GM21367 (cell line): ENCODE measurements around the gene SOX5.

ENCODE experiments used
- ATAC-seq: cut with Tn5 transposase; IDR thresholded peaks from one replicate; pipeline ENCODE4 v1.9.1; 2021; ENCODE audit not compliant: unreplicated experiment

SOX5 gene

DNA sequence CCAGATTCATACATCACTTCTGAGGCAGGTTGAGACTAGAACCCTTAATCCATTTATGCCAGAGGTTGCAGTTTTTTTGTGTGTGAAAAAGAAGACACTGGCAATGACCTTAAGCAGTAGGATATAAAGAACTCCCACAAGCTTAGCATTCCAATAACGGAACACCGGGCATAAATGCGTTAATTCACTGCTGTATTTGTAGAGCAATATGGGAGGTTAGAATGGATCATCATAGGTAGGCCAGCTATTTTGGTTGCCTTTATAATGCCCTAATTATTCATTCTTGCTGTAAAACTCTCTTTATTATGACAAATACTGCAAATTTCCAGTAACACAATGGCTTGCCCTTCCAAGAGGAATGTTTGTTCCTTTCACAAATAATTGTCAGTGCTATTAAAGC is 322.7 kb downstream of the SOX5 start:
- ATAC-seq = no peak

DNA sequence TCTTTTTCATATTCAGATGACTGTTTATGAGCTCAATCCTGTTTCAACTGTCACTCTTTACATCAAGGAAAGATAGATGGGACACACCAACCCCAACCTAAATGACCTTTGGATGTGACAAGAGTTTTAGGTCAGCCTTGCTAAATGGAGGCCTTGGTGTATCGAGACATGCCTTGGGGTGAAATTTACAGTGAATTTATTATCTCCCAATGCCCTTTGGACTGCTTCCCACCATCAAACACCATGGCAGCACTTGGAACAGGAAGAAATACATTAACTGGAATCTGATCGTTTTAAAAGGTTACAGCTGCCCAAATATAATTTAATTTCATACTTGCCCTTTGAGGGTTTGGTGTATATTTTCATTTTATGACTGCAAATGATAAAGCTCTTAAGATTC is 327.6 kb downstream of the SOX5 start:
- ATAC-seq = no peak

DNA sequence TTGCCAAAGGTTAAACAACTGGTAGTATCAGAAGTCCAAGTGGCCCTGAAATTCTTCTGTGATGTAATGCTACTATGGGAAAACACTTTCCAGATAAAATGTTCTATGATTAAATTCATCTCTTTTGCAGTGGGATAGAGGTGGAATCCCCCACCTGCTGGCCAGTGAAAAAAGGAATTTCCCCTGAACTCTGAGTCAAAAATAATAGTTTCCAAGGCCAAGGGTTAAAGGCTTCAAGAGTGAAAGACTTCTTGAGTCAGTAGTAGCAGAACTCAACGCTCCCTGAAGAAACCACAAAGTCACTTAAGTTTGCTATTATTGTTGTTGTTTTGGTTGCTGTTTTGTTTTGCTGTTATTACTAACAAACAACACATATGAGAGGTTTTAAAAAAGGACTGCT is 330.8 kb downstream of the SOX5 start:
- ATAC-seq = no peak

DNA sequence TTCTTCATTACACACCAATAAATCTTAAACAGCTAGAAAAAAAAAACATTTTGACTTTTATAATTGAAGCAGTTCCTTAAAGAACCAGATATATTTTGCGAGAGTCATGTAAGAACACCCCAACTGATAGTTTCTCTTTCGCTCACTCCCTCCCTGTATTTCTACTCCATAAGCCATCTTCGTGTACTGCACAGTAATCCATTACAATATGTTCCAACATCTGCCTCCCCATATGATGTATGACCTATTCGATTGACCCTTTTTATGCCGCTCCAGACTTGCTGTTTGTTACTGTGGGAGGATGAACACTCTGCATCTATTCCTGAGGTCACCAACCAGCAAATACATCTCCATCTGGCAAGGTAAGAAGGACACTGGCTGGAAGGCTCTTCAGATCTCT is 331.7 kb downstream of the SOX5 start:
- no peak for ATAC-seq

DNA sequence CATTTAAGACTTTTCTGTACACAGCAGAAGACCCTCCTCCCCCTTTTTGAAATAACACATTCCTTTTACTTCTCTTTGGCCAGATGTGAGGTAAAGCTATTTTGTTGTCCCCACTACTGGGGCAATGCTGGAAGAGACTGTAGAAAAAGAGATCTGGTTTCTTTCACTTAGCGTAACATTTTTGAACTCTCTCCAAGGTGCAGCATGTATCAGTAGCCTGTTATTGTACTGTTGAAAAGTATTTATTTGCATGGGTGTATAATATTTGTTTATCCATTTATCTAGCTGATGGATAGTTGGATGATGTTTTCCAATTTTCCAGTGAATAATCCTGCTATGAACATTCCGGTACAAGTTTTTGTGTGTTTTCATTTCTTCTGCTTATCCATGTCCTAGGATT is 335.2 kb downstream of the SOX5 start:
- no peak for ATAC-seq

DNA sequence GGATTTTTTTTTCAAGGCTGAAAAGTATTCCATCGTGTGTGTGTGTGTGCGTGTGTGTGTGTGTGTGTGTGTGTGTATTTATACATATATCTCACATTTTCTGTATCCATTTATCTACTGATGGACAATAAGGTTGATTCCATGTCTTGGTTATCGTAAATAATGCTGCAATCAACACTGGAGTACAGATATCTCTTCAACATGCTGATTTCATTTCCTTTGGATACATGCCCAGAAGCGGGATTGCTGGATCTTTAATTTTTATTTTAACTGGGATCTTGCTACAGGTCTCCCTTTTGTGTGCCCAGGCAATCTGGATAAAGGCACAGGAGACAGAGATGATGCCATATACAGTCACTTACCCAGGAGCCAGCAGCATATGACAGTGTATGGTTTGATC is 338.1 kb downstream of the SOX5 start:
- ATAC-seq = no peak

DNA sequence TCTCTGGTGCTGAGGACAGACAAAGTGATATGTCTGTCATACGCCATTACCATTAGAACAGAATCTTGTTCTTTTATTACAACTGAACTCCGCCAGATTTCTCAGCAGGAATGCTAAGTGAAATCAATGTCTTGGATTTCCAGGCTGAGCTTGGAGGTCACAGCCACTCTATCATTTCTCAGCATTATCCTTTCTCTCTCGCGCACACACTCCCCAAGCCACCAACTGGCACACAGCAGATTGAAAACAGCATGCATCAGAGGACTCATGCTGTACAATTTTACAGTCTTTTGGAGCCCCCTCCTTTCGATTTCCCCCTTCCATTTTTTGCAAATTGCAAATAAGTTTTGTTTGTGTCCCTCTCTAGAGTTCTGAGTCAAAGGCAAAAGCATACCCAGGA is 348.6 kb downstream of the SOX5 start:
- no peak for ATAC-seq

DNA sequence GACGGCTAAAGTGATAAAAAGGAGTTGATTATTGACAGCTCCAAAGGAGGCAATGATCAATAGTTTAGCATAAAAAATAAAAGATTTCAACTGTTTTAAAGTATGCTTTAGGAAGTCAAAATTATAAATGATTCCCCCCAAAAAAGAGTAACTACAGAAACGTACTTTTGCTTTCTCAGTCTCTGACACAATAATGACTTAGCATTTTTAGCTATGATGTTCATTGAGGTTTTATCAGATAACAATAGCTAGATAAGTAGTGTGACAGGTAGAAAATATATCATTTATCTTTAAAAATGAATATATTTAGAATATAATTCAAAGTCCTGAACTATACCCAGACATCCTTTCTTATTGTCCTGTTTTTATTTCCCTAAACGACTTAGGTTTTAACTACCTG is 352.9 kb downstream of the SOX5 start:
- no peak for ATAC-seq

DNA sequence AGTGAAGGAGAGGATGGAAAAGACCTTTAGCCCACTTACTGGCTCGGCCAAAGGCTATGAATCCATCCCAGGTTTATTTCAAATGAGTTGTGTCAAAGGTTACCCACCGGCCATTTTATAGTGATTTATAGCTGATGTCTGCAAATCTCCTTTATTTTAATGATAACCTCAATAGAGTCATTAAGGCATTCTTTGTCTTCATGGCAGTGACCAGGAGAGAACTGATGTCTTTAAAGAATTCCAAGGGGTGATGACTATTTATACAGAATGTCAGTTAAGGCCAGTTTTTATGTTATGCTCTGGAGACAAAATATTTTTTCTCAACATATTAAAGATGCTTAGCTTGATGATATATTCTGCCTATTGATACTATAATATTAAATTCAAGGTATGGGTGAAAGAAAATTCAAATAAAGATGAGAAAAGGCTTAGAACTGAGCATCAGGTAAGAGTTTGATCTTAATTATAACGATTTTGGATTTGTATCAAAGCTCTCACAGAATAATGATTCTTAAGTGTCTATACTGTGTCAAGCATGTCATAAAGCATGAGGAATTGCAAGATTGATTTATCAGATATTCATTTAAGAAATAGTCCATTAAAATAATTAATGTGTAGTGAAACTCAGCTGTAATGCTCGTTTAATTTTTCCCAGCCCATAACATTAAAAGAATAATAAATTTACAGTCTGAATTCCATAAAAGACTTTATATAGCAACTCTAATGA is 361.5 kb downstream of the SOX5 start:
- no peak for ATAC-seq

DNA sequence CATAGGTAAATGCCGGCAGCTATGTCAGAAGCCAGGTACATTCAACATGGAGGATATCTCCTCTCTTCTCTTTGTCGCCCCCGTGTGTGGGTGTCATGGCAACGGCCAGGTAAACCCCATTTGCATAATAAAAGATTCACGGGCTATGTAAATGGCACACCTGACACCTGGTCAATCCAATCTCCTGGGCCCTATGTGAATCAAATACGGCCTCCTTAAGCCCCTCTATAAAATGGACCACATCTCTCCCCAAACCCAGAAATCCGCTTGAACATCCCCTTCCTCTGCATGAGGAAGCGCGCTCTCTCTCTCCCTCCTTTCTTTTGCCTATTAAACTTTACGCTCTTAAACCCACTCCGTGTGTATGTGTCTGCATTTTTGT is 363.7 kb downstream of the SOX5 start:
- no peak for ATAC-seq

DNA sequence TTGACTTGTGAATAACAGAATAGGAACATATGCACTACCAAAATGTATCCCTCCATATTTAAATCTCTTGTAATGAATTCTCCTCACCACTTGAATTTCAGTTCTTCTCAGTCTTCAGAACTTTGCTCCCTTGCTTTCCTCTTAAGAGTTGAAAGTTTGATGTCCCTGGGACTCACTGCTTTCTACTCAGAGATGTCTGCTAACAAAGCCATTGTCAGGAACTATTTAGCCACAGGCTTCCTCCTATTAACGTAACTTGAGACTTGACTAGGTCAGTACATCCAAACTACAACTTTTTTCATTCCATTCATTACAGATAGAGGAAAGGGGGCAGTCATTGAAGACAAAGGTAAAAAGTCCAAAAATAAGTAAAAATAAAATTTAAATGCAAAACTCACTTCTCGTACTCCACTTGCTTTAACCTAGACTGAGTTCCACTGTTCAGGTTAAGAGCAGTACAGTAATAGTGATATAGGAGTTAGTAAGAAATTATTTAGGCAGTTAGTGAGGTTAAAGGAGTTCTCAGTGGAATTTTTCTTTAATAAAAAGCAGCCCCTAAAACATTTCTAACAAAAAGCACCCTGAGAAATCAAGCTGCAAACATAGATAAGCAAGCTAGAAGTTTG is 364.2 kb downstream of the SOX5 start:
- ATAC-seq = no peak

DNA sequence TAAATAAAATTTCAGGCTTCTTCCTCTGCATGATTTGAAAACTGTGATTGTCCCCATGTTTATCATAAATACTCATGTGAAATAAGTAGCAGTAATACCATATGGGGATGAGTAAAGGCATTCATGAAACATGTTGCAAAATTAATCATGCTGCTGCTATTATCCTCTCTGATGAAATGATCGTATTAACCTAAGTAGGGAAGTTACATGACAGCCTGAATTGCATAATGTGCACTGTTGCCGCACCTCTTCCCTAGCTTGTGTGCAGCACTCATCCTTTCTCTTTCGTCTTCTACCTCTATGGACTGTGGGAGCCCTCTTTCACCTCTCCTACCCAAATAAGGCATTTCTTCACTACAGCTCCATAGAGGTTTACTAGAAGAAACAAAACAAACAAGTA is 367.6 kb downstream of the SOX5 start:
- ATAC-seq = no peak

DNA sequence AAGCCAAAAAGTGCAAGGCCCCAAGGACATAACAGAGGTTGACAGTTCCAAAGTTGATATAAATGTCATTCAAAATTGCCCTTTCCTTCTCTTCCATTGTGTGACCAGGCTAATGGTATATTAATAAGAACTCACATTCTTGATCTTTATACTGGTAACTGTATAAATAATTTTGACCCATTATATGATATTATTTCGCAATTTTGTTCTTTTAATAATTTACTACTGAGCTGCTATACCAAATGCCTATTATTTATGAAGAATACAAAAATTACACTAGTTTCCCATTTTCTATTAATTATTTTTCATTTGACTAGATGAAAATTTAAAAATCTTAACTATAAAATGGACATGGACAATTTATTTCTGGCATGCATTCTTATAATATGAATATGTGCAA is 370.2 kb downstream of the SOX5 start:
- ATAC-seq = no peak

DNA sequence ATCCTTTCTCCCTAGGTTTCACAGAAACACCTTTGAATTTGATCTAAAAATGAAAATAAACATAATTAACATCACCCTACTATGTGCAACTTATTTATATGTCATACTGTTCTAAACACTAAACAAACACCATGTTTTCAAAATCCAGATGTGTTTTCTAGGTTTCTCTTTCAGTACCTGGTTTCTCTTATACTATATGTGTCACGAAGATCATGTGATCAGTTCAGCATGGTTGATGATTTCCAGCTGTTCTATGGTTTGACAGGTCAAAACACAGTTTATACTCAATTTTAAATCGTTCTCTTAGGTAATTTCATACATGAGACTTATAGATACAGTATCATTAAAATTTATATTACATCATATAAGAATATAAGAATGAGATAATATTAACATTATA is 373.1 kb downstream of the SOX5 start:
- ATAC-seq = peak; percentile 75

DNA sequence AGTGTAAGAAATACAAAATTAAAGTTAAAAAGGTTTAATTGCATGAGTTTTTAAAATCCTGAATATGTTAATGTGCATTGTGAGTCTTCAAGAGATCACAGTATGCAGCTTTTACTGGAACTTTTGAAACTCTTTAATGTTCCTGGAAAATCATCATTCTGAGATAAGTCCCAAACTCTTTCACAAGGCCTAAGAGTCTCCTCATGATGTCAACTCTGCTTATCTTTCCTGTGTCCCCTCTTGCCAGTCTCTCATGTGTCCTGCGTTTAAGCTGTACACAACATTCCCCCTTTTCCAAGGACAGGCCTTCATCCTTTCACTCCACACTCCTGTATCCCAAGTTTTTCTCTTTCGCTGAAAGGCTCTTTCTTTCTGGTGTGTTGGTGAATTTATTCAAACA is 380.1 kb downstream of the SOX5 start:
- no peak for ATAC-seq

DNA sequence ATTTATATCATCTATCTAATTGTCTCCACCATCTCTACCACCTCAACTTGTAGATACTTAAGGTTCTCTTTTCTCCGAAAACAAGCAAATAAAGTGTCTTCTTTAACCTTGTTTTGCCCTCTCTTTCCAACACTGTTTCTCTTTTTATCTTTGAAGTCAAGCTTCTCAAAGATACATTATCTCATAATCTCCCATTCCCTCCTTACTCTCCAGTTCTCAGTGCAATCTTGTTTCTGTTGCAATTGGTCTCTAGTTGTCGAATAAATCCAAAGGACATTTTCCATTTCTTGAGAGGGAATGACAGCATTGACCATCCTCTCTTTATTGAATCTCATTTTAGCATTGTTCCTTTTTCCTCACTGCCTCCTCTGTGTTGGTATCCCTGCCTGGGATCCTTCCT is 383.3 kb downstream of the SOX5 start:
- no peak for ATAC-seq

DNA sequence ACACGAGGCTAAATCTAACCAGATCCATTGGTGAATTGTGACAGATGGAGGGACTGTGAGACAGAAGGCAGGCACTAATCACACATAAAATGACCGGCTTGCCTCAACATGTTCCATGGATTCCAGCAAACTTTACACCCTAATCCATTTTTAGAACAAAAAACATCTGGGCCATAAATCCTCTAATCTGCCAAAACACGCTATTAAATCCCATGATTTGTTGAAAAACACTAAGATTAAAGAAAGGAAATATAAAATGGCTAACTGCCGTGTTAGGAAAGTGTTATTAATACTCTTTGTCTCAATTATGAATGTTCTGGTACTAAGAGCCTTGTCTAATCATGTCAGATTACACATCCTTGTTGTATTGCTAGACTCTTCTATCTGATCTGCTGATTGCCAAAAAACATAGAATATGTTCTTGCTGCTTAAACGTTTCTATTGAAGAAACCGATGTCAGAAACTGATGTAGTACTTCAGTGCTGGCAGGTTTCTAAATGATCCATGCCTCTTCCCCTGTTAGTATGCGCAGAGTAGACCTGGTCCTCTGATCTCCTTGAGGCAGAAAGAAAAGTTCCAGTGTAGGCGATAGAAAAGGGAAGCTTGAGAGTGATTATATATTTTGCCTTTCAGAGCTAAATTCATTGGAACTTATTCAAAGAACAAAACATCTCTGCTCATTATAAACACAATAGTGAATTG is 384.9 kb downstream of the SOX5 start:
- no peak for ATAC-seq

DNA sequence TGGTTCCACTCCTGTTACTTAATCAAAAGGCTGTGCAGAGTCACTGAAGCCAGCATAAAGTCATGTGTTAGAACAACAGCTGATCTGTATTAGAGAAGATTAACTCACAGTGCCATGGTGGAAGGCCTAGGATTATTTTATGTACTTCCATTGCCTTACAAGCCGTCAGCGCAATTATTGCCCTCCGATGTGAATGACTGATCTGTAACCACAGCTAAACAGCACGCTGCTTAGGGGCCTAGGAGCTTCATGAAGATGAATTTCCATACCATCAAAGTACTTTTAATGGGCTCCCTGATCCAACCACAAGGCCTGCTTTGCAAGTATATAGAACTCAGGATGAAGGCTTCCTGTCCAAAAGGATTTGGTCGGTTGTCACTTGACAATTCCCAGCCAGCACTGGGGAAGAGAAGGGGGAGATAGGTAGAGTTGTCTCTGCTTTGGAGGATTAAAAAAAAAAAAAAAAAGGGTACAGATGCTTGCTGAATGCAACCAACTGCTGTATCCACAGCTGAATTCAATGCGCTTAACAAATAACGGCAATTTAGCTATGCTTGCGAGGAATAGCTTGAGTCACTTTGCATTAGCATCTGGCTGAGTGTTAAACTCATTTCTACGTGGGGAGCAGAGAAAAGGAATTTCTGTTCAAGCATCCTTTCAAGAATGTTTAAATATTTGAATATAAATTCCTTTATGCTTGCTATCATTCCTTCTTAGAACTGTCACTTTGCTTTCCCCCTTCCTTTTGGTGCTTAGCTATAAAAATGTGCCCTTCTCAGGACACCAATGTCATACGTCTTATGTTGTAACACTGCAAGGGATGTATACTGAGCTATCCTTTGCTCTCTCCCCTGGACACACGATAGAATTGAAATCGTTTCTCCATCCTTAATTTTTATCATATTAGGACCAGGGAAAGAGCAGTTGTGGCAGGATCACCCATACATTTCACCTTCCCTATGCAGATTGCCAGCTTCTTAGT is 387.8 kb downstream of the SOX5 start:
- ATAC-seq = no peak

DNA sequence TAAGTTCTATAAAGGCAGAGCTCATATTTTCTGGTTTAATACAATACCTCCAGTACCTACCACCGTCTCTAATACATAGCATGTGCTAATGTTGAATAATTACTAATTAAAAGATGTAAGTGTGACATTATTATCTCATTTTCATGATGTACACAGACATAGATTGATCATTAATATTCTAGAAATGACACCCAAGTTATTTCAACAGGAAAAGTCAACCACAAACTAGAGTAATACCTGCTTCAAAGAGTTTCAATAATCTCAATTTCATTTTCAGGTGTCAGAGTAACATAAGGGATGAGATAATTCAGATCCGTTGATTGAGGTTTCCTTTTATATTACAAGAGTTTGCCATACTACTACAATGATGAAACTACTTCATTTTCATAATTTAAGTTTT is 388.9 kb downstream of the SOX5 start:
- peak; percentile 77 for ATAC-seq

DNA sequence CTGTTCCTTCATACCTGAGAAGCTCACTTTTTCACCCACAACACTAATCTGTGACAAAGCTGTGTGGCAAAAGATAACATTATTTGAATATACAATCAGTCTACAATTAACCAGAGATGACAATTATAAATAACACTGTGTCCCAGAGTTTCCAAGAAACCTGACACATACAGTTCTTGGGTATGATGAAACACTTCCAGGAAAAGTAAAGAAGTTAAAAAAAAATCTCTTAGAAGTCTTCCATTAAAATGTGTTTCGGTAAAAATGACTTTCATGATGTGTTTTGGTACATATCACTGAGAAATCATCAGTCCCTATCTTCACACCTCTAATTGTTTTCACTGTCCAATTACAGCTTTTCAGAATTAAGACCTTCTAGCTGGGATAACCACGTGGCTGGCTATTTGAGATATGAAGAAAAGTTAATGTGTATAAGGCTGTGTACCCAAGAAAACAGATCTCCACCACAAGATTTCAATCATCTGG is 390.2 kb downstream of the SOX5 start:
- no peak for ATAC-seq

DNA sequence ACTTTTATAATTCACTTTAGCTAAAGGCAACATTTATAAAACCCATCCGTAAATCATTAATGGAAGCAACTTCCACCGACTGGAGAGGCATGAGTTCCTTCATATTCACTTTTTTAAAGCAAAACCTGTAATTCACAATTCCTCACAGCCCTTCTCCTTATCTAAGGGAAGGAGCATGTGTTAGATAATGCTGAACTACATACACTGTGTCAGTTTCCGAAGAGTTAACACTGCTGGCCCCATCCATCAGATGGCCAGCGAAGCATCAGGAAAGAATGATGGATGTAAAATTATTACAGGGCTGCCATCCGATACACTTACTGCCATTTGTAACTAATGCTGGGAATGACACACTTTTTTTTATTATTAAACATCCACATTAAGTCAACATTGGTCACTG is 392.8 kb downstream of the SOX5 start:
- ATAC-seq = no peak
